ENCODE data around the gene TNIP1. TPM values are rescaled to one million over a fixed set of nuclear protein-coding genes. Genes with fewer than 3 reads are reported as not detected.
A peak's percentile ranks its signal among the peaks of the same experiment; 100 is the strongest.

Gene TNIP1
- polyA plus RNA-seq, 6 donors from 2014 or later = 36.2 to 68.2 (median 55.5) TPM

- no peak for DNase-seq
- no peak overlapping the region for H3K4me3 Mint-ChIP-seq
- H3K36me3 Mint-ChIP-seq = peaks cover 5 to 7% of the 10 kb centered on the region in 2 donors
- H3K4me1 Mint-ChIP-seq = peaks cover 15 to 37% (median 16%) of the 10 kb centered on the region in 3 donors
- H3K9me3 Mint-ChIP-seq = no peaks in the 10 kb centered on the region
- H3K27me3 Mint-ChIP-seq = peaks cover 0 to 5% (median 0%) of the 10 kb centered on the region in 3 donors
- H3K27ac Mint-ChIP-seq = peak overlapping the region in 1 of 6 donors; percentile 33
- no peak for ATAC-seq (ENCODE audit: low read depth in 2 of 2)
These were observed 55.6 kb downstream of the TNIP1 start for GRCh38 chr5:151025250-151025606.

GRCh38 chr5:151024440-151025249 lies 56.2 kb downstream of the TNIP1 start:
- Mint-ChIP-seq H3K27ac (peak overlapping the region in 2 of 6 donors; percentile 34 to 53), H3K4me3 (no peak overlapping the region), H3K27me3 (peaks cover 0 to 5% (median 0%) of the 10 kb centered on the region in 3 donors), H3K4me1 (peaks cover 18 to 43% (median 19%) of the 10 kb centered on the region in 3 donors), H3K9me3 (no peaks in the 10 kb centered on the region), H3K36me3 (peaks cover 4 to 5% of the 10 kb centered on the region in 2 donors)
- DNase-seq (no peak), ATAC-seq (ENCODE audit: low read depth in 2 of 2) (no peak)

- no peak for ATAC-seq (ENCODE audit: low read depth in 2 of 2)
These were observed 57.2 kb downstream of the TNIP1 start for GRCh38 chr5:151023651-151024050.

GRCh38 chr5:151023047-151023615 lies 57.7 kb downstream of the TNIP1 start:
- no peak overlapping the region for H3K4me3 Mint-ChIP-seq
- ATAC-seq (ENCODE audit: low read depth in 2 of 2) (no peak), DNase-seq (no peak)
- peaks cover 0 to under 1% of the 10 kb centered on the region in 2 donors for H3K36me3 Mint-ChIP-seq
- H3K9me3 Mint-ChIP-seq = no peaks in the 10 kb centered on the region
- H3K4me1 Mint-ChIP-seq = peaks cover 18 to 44% (median 23%) of the 10 kb centered on the region in 3 donors
- peaks cover 0 to 5% (median 0%) of the 10 kb centered on the region in 3 donors for H3K27me3 Mint-ChIP-seq
- H3K27ac Mint-ChIP-seq = peak overlapping the region in 2 of 6 donors; percentile 65 to 69

More at GRCh38 chr5:151023651-151024050, 57.2 kb downstream of the TNIP1 start:
- H3K4me3 Mint-ChIP-seq = no peak overlapping the region
- H3K27me3 Mint-ChIP-seq = peaks cover 0 to 5% (median 0%) of the 10 kb centered on the region in 3 donors
- no peak for DNase-seq
- peaks cover 18 to 44% (median 23%) of the 10 kb centered on the region in 3 donors for H3K4me1 Mint-ChIP-seq
- no peaks in the 10 kb centered on the region for H3K9me3 Mint-ChIP-seq
- peaks cover 0 to 5% of the 10 kb centered on the region in 2 donors for H3K36me3 Mint-ChIP-seq
- peak overlapping the region in 2 of 6 donors; percentile 8 to 50 for H3K27ac Mint-ChIP-seq

GRCh38 chr5:151022511-151023018 lies 58.3 kb downstream of the TNIP1 start:
- peaks cover 18 to 44% (median 23%) of the 10 kb centered on the region in 3 donors for H3K4me1 Mint-ChIP-seq
- H3K9me3 Mint-ChIP-seq = no peaks in the 10 kb centered on the region
- ATAC-seq (ENCODE audit: low read depth in 2 of 2) (no peak), DNase-seq (no peak)
- H3K36me3 Mint-ChIP-seq = no peaks in the 10 kb centered on the region
- peaks cover 0 to 5% (median 0%) of the 10 kb centered on the region in 3 donors for H3K27me3 Mint-ChIP-seq
- H3K27ac Mint-ChIP-seq = peak overlapping the region in 1 of 6 donors; percentile 69
- peak overlapping the region in 3 of 8 donors; percentile 31 to 56 (median 42) for H3K4me3 Mint-ChIP-seq

GRCh38 chr5:151021746-151022145 lies 59.1 kb downstream of the TNIP1 start:
- Mint-ChIP-seq H3K36me3 (no peaks in the 10 kb centered on the region), H3K27me3 (peaks cover 0 to 5% (median 0%) of the 10 kb centered on the region in 3 donors), H3K4me3 (peak overlapping the region; percentile 27 to 86 (median 38)), H3K9me3 (no peaks in the 10 kb centered on the region), H3K27ac (peak overlapping the region in 2 of 6 donors; percentile 16 to 54), H3K4me1 (peaks cover 18 to 44% (median 23%) of the 10 kb centered on the region in 3 donors)
- no peak for ATAC-seq (ENCODE audit: low read depth in 2 of 2)
- no peak for DNase-seq

GRCh38 chr5:151020304-151021110 lies 60.3 kb downstream of the TNIP1 start, which contains the start of gene GPX3:
Gene GPX3, plus strand, starts transcription at chr5:151020591. Its CDS starts 64 bp downstream, at chr5:151020655.
- ATAC-seq (ENCODE audit: low read depth in 2 of 2) (peak; percentile 85 to 88), DNase-seq (peak; percentile 49)
- H3K9me3 Mint-ChIP-seq = no peaks in the 10 kb centered on the region
- H3K27me3 Mint-ChIP-seq = peaks cover 0 to 5% (median 0%) of the 10 kb centered on the region in 3 donors
- H3K27ac Mint-ChIP-seq = peak within 1 kb of the TSS in 5 of 6 donors; percentile 11 to 64 (median 32)
- H3K4me1 Mint-ChIP-seq = peaks cover 18 to 44% (median 23%) of the 10 kb centered on the region in 3 donors
- no peaks in the 10 kb centered on the region for H3K36me3 Mint-ChIP-seq
- H3K4me3 Mint-ChIP-seq = peak within 1 kb of the TSS; percentile 44 to 90 (median 86)

GRCh38 chr5:151019331-151019730 lies 61.5 kb downstream of the TNIP1 start:
- H3K9me3 Mint-ChIP-seq = no peaks in the 10 kb centered on the region
- no peaks in the 10 kb centered on the region for H3K36me3 Mint-ChIP-seq
- H3K4me1 Mint-ChIP-seq = peaks cover 13 to 39% (median 23%) of the 10 kb centered on the region in 3 donors
- H3K27ac Mint-ChIP-seq = peak overlapping the region in 2 of 6 donors; percentile 5 to 40
- H3K27me3 Mint-ChIP-seq = peaks cover 0 to 5% (median 0%) of the 10 kb centered on the region in 3 donors
- ATAC-seq (ENCODE audit: low read depth in 2 of 2) = no peak
- peak overlapping the region in 5 of 8 donors; percentile 16 to 90 (median 44) for H3K4me3 Mint-ChIP-seq
- DNase-seq = no peak

- H3K4me1 Mint-ChIP-seq = peaks cover 13 to 34% (median 23%) of the 10 kb centered on the region in 3 donors
- H3K4me3 Mint-ChIP-seq = peak overlapping the region in 1 of 8 donors; percentile 44
- ATAC-seq (ENCODE audit: low read depth in 2 of 2) (no peak), DNase-seq (no peak)
- peaks cover 0 to 5% (median 0%) of the 10 kb centered on the region in 3 donors for H3K27me3 Mint-ChIP-seq
- H3K36me3 Mint-ChIP-seq = no peaks in the 10 kb centered on the region
- no peaks in the 10 kb centered on the region for H3K9me3 Mint-ChIP-seq
- H3K27ac Mint-ChIP-seq = no peak overlapping the region
These were observed 62.0 kb downstream of the TNIP1 start for GRCh38 chr5:151018846-151019245.

GRCh38 chr5:151017897-151018296 lies 62.9 kb downstream of the TNIP1 start:
- no peak for DNase-seq
- no peaks in the 10 kb centered on the region for H3K9me3 Mint-ChIP-seq

GRCh38 chr5:151016700-151017099 lies 64.1 kb downstream of the TNIP1 start:
- no peaks in the 10 kb centered on the region for H3K9me3 Mint-ChIP-seq
- no peaks in the 10 kb centered on the region for H3K36me3 Mint-ChIP-seq
- H3K27me3 Mint-ChIP-seq = peaks cover 0 to 8% (median 3%) of the 10 kb centered on the region in 3 donors
- H3K4me1 Mint-ChIP-seq = peaks cover 10 to 20% (median 19%) of the 10 kb centered on the region in 3 donors
- no peak for DNase-seq
- no peak for ATAC-seq (ENCODE audit: low read depth in 2 of 2)
- no peak overlapping the region for H3K4me3 Mint-ChIP-seq
- H3K27ac Mint-ChIP-seq = no peak overlapping the region

More at GRCh38 chr5:151017897-151018296, 62.9 kb downstream of the TNIP1 start:
- Mint-ChIP-seq H3K27ac (no peak overlapping the region), H3K4me1 (peaks cover 13 to 32% (median 23%) of the 10 kb centered on the region in 3 donors), H3K36me3 (no peaks in the 10 kb centered on the region), H3K27me3 (peaks cover 0 to 5% (median 0%) of the 10 kb centered on the region in 3 donors), H3K4me3 (no peak overlapping the region)
- no peak for ATAC-seq (ENCODE audit: low read depth in 2 of 2)

GRCh38 chr5:151015974-151016587 lies 64.8 kb downstream of the TNIP1 start:
- no peak overlapping the region for H3K4me3 Mint-ChIP-seq

More at GRCh38 chr5:151015974-151016587, 64.8 kb downstream of the TNIP1 start:
- ATAC-seq (ENCODE audit: low read depth in 2 of 2) (no peak), DNase-seq (no peak)
- Mint-ChIP-seq H3K9me3 (no peaks in the 10 kb centered on the region), H3K27ac (peak overlapping the region in 1 of 6 donors; percentile 13), H3K36me3 (no peaks in the 10 kb centered on the region), H3K4me1 (peaks cover 9 to 15% (median 13%) of the 10 kb centered on the region in 3 donors), H3K27me3 (peaks cover 0 to 10% (median 10%) of the 10 kb centered on the region in 3 donors)
